Gastroesophageal sphincter (tissue), 4 donors: Measurements from ENCODE around the gene NOD1. TPM values are rescaled to one million over a fixed set of nuclear protein-coding genes. Genes with fewer than 3 reads are reported as not detected.

Experiments
- ATAC-seq: fragments of 150-250 bp; one replicate; pipeline ENCODE4 v1.9.1; 2016; ENCODE audit warnings: mild to moderate bottlenecking, moderate library complexity
- H3K27ac ChIP-seq, 4 donors: fragments of 200-600 bp; sonication (generic) in 3 of 4; 1 replicate in 3 of 4; 2 replicates in 1 of 4; pipeline ENCODE4 v1.5.1; 2016 to 2019
- H3K27me3 ChIP-seq: fragments of 200-600 bp; sonication (generic); one replicate; pipeline ENCODE4 v1.5.1; 2019
- H3K36me3 ChIP-seq, 2 donors: fragments of 200-600 bp; sonication (generic); one replicate each; pipeline ENCODE4 v1.5.1; 2019; ENCODE audit warnings: control low read depth in 1 of 2
- H3K4me1 ChIP-seq, 3 donors: fragments of 200-600 bp; sonication (generic); 1 replicate in 2 of 3; 2 replicates in 1 of 3; pipeline ENCODE4 v1.5.1; 2016 to 2019; ENCODE audit warnings: control low read depth in 2 of 3
- H3K4me3 ChIP-seq, 2 donors: fragments of 200-600 bp; sonication (generic); one replicate each; pipeline ENCODE4 v1.5.1; 2019; ENCODE audit warnings: mild to moderate bottlenecking in 1 of 2, moderate library complexity in 1 of 2
- H3K9me3 ChIP-seq, 3 donors: fragments of 200-600 bp; sonication (generic); one replicate each; pipeline ENCODE4 v1.5.1; 2017 to 2019; ENCODE audit warnings: control low read depth in 2 of 3
- EP300 ChIP-seq: sonication (generic); formaldehyde crosslinking; IDR thresholded peaks from one replicate; pipeline ENCODE4 v1.6.1; 2017; ENCODE audit warnings: antibody characterized with exemption, mild to moderate bottlenecking
- POLR2A ChIP-seq, 2 donors: fragments of 450-650 bp; IDR thresholded peaks; one replicate each; pipeline ENCODE4 v1.6.1; 2017; ENCODE audit warnings: antibody characterized with exemption in 2 of 2, mild to moderate bottlenecking in 2 of 2, moderate library complexity in 1 of 2
- POLR2AphosphoS5 ChIP-seq: sonication (generic); formaldehyde crosslinking; IDR thresholded peaks from one replicate; pipeline ENCODE4 v1.6.1; 2017; ENCODE audit warnings: antibody characterized with exemption
- WGBS, 2 donors: methylation state at CpG; one replicate each; pipeline ENCODE4 v1.1.5; 2018; ENCODE audit warnings: low coverage in 1 of 2; 5-methylcytosine and 5-hydroxymethylcytosine counted together
- total RNA-seq, 4 donors: library from RNA; depleted of rRNA; stranded (reverse); fragments of >200 nt; gene quantifications; one replicate each; pipeline ENCODE4 v1.1.0, GENCODE V29; 2016
- TF ChIP-seq, protein P1 (sequence below), 4 experiments: fragments of 200-600 bp in 2 of 4; fragments of 450-650 bp in 2 of 4; sonication (generic) in 1 of 4; IDR thresholded peaks; one replicate each; pipeline ENCODE4 v1.5.1; 2017 to 2019; ENCODE audit warnings: antibody characterized with exemption in 4 of 4, mild to moderate bottlenecking in 2 of 4, moderate library complexity in 2 of 4

NOD1 gene
- total RNA-seq, 4 donors from 2014 or later = 10.3 to 28.1 (median 16.9) TPM

DNA sequence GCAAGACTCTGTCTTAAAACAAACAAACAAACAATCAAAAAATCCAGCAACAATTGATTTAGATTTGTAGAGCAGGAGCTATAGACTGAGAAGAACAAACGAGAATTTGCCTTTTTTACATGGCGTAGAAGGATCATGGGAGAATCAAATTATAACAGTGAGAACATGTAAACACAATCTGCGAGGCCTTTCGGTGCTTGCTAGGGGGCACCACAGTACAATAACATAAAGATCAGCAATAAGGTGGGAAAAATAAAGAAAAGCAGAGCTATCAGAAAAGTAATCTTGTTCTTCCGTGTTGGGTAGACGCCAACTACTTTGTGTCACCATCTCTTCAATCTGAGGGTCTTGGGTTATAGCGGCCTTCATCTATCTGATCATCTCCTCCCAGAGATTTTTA is 82.2 kb downstream of the NOD1 start:
- no peaks in the 10 kb centered on the region for H3K27me3 ChIP-seq
- 68 to 88% methylated on average over 6 to 7 of the region's 7 CpGs for WGBS, 2 donors
- no peak overlapping the region for H3K27ac ChIP-seq
- H3K9me3 ChIP-seq = no peaks in the 10 kb centered on the region
- TF ChIP-seq, protein P1, sequence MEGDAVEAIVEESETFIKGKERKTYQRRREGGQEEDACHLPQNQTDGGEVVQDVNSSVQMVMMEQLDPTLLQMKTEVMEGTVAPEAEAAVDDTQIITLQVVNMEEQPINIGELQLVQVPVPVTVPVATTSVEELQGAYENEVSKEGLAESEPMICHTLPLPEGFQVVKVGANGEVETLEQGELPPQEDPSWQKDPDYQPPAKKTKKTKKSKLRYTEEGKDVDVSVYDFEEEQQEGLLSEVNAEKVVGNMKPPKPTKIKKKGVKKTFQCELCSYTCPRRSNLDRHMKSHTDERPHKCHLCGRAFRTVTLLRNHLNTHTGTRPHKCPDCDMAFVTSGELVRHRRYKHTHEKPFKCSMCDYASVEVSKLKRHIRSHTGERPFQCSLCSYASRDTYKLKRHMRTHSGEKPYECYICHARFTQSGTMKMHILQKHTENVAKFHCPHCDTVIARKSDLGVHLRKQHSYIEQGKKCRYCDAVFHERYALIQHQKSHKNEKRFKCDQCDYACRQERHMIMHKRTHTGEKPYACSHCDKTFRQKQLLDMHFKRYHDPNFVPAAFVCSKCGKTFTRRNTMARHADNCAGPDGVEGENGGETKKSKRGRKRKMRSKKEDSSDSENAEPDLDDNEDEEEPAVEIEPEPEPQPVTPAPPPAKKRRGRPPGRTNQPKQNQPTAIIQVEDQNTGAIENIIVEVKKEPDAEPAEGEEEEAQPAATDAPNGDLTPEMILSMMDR (IDR thresholded peaks at IDR 0.05) = peak in 2 of 4 experiments; percentile 4 to 26
- no peak for TF ChIP-seq POLR2AphosphoS5
- H3K4me3 ChIP-seq = no peak overlapping the region
- no peaks in the 10 kb centered on the region for H3K36me3 ChIP-seq
- H3K4me1 ChIP-seq = no peaks in the 10 kb centered on the region
- no peak for ATAC-seq

DNA sequence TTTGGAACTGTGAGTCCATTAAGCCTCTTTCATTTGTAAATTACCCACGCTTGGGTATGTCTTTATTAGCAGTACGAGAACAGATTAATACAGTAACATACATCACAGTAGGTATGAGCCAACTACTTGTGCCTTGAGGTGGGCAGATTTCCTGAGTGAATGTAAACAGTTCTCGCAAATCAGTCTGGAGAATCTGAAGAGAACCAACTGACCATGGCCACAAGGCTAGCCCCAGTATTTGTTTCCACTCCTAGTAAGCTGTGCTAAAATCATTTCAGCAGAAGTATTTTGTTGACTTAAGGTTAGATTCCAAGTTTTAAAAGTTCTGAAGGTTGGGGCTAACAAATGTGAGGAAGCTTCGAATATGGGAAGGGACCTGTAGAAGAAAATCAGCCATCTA is 82.9 kb downstream of the NOD1 start:
- H3K27ac ChIP-seq = no peak overlapping the region
- ATAC-seq = no peak
- 97 to 98% methylated on average over 4 of the region's 4 CpGs for WGBS, 2 donors
- no peaks in the 10 kb centered on the region for H3K4me1 ChIP-seq
- no peak overlapping the region for H3K4me3 ChIP-seq
- TF ChIP-seq, protein P1 (IDR thresholded peaks at IDR 0.05) = no peak
- TF ChIP-seq EP300 (no peak), POLR2AphosphoS5 (no peak), POLR2A (IDR thresholded peaks at IDR 0.05) (no peak)
- no peaks in the 10 kb centered on the region for H3K9me3 ChIP-seq
- H3K27me3 ChIP-seq = no peaks in the 10 kb centered on the region
- H3K36me3 ChIP-seq = no peaks in the 10 kb centered on the region

DNA sequence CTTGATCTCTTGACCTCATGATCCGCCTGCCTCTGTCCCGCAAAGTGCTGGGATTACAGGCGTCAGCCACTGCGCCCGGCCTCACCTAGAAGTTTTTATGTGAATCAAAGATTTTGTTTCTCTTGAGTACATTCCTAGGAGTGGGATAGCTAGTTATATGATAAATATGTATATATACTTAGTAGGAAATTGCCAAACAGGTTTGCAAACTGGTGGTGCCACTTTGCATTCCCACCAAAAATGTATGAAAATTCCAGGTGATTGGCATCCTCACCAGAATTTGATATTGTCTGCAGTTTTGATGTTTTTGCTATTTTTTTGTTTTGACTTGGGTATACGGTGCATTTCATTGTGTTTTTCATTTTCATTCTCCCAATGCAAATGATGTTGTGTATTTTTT is 86.8 kb downstream of the NOD1 start:
- 95 to 99% methylated on average over 6 of the region's 6 CpGs for WGBS, 2 donors

DNA sequence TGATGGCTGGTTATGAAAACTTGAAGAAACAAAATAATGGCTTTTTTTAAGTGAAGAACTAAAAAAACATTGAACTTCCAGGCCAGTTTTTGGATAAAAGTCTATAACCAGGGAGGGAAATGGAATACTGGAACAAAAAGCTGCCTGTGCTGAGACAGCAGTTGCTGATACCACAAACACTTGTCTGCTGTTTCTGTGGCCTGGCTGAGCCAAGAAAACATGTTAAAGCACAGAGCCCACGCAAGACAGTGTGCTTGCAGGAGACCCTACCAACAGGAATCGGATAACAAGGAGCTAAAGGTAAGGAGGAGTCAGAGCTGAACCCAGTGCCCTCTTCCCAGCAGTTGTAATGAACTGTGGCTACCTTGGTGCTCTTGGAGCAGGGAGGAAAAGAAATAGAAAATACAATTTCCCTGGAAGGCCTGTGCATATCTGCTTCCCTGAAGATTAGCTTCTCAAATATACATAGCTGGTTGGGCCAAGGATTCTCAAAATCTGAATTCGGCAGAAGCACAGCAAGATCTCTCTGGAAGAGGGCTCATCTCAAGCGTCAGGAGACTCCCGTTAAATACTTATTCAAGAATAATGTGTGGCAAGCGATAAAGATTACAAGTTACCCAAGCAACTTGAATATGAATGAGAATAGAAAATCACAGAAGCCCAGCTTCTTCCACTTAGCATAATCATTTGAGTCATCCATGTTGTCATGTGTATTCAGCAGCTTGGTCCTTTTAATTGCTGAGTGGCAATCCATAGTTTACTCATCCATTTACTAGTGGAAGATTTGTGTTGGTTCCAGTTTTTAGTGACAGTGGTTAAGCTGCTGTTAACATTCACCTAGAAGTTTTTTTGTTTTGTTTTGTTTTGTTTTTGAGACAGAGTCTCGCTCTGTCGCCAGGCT is 87.6 kb downstream of the NOD1 start:
- no peaks in the 10 kb centered on the region for H3K9me3 ChIP-seq
- no peaks in the 10 kb centered on the region for H3K27me3 ChIP-seq
- no peak overlapping the region for H3K27ac ChIP-seq
- TF ChIP-seq POLR2AphosphoS5 (no peak), EP300 (no peak), POLR2A (IDR thresholded peaks at IDR 0.05) (no peak)
- TF ChIP-seq, protein P1 (IDR thresholded peaks at IDR 0.05) = no peak
- no peak for ATAC-seq
- no peaks in the 10 kb centered on the region for H3K4me1 ChIP-seq
- WGBS, 2 donors = 79 to 85% methylated on average over 2 to 8 of the region's 8 CpGs
- no peaks in the 10 kb centered on the region for H3K36me3 ChIP-seq
- H3K4me3 ChIP-seq = no peak overlapping the region

More for the DNA sequence above, 86.8 kb downstream of the NOD1 start:
- Histone ChIP-seq H3K27ac (no peak overlapping the region), H3K27me3 (no peaks in the 10 kb centered on the region), H3K36me3 (no peaks in the 10 kb centered on the region), H3K4me1 (no peaks in the 10 kb centered on the region), H3K4me3 (no peak overlapping the region), H3K9me3 (no peaks in the 10 kb centered on the region)
- TF ChIP-seq POLR2AphosphoS5 (no peak), EP300 (no peak), POLR2A (IDR thresholded peaks at IDR 0.05) (no peak)
- TF ChIP-seq, protein P1 (IDR thresholded peaks at IDR 0.05) = no peak
- no peak for ATAC-seq

DNA sequence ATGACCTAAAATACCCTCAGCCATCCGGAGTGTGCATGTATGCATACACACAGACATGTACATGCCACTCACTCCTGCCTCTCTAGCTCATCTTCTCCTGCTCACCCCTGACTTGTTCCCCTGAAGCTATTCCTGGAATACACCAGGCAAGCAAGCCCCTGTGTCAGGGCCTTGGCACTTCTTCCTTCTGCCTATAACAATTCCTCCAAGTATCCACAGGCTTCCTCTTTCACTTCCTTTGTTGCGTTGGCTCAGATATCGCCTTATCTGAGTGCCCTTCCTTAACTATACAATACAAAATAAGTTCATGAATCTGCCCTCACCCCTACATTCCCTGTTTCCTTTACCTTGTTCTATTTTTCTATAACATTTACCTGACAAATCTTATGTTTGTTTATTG is 88.8 kb downstream of the NOD1 start:
- no peak for TF ChIP-seq POLR2AphosphoS5
- TF ChIP-seq EP300 = no peak
- TF ChIP-seq POLR2A (IDR thresholded peaks at IDR 0.05) = no peak
- TF ChIP-seq, protein P1 (IDR thresholded peaks at IDR 0.05) = no peak
- ATAC-seq = no peak
- no peak overlapping the region for H3K27ac ChIP-seq

More for the DNA sequence above, 88.8 kb downstream of the NOD1 start:
- Histone ChIP-seq H3K36me3 (no peaks in the 10 kb centered on the region), H3K4me1 (no peaks in the 10 kb centered on the region), H3K9me3 (no peaks in the 10 kb centered on the region), H3K27me3 (no peaks in the 10 kb centered on the region), H3K4me3 (no peak overlapping the region)
- 73 to 81% methylated on average over 3 of the region's 3 CpGs for WGBS, 2 donors
